Fibroblast of pulmonary artery (primary cell): Measurements from ENCODE around the gene PRR23A.
"Not testable (repeated sequence)": the region's sequence is repeated elsewhere in the genome, so short reads cannot be mapped to it uniquely, and the experiment has no call there.

ENCODE experiments used
- DNase-seq: peaks from one replicate; pipeline ENCODE4 v3.0.0-alpha.2; 2010; ENCODE audit warnings: low read depth
- H3K4me3 ChIP-seq: replicated peaks from 2 replicates; pipeline ENCODE4 v1.5.1; 2011; ENCODE audit warnings: low read depth, mild to moderate bottlenecking, control low read depth, low read length, moderate library complexity
- TF ChIP-seq, protein P1 (sequence below): IDR thresholded peaks from 2 replicates; pipeline ENCODE4 v1.5.1; 2011; ENCODE audit warnings: mild to moderate bottlenecking, control low read depth, low read length, inconsistent platforms; ENCODE audit errors: missing control alignments

Gene PRR23A

GRCh38 chr3:139032326-139033002 is 26.4 kb upstream of the PRR23A start:
- TF ChIP-seq, protein P1, sequence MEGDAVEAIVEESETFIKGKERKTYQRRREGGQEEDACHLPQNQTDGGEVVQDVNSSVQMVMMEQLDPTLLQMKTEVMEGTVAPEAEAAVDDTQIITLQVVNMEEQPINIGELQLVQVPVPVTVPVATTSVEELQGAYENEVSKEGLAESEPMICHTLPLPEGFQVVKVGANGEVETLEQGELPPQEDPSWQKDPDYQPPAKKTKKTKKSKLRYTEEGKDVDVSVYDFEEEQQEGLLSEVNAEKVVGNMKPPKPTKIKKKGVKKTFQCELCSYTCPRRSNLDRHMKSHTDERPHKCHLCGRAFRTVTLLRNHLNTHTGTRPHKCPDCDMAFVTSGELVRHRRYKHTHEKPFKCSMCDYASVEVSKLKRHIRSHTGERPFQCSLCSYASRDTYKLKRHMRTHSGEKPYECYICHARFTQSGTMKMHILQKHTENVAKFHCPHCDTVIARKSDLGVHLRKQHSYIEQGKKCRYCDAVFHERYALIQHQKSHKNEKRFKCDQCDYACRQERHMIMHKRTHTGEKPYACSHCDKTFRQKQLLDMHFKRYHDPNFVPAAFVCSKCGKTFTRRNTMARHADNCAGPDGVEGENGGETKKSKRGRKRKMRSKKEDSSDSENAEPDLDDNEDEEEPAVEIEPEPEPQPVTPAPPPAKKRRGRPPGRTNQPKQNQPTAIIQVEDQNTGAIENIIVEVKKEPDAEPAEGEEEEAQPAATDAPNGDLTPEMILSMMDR: no peak
- DNase-seq: no peak
- no peak overlapping the region for H3K4me3 ChIP-seq

GRCh38 chr3:139030576-139030975 is 24.5 kb upstream of the PRR23A start:
- DNase-seq, H3K4me3 ChIP-seq: not testable (repeated sequence)

DNA sequence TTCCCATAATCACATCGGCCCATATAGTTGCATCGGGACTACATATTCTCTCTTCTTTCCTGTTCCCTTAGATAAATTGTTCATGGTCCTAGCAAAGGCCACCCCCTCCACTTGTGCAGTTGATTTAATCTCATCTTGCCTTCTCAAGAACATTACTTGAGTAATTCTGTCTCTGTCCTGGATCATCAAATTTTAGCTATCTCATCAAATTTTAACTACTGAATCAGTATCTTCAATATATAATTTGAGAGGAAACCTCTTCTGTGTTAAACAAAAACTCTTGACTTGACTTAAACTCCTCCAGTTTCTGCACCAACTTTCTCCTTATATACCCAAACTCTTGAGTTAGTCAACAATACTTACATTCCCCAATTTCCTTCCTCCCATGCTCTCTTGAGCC is 18.9 kb upstream of the PRR23A start:
- no peak overlapping the region for H3K4me3 ChIP-seq
- DNase-seq: no peak
- TF ChIP-seq, protein P1: no peak

- TF ChIP-seq, protein P1: peak; percentile 4
- H3K4me3 ChIP-seq: no peak within 1 kb of the TSS
- DNase-seq: no peak
These were observed 14.8 kb upstream of the PRR23A start, which contains the start of gene PRR23B for GRCh38 chr3:139020868-139021234. Gene PRR23B, minus strand, starts transcription at chr3:139020926. Its CDS starts 265 bp downstream, at chr3:139020661.

DNA sequence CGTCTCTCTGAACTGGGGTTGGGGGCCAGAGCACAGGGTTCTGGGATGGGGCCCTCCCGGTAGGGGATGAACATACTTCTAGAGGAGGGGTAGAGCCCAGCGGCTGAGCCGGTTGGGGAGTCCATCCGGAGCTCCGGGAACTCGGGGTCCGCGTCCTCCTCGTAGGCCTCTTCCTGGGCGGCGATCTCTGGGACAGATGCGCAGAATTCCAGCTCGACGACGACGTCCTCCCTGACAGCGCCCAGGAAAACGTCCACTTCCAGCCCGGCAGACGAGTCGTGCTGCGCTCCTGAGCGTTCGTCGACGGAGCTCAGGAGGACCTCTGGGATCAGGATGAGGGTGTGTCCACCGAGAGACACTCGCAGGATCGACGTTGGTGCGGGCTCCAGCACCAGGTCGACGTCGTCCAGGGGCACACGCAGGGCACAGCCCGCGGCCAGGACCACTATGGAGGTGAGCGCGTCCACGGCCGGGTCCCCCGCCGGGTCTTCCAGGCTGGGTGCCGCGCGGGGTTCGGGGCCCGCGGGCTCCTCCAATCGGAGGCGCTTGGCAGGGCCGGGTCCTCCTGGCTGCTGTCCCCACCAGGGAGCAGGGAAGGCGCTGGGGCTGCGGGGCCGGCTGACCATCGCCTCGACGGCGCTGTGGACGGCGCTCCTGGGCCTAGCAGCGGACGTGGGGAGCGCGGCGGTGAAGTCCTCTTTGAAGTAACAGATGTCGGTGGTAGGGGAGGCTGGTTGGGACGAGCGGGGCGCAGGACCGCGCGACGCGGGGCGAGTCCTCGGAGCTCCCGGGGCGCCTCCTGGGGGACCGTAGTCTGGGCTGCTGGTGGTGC is 14.2 kb upstream of the PRR23A start:
- TF ChIP-seq, protein P1: no peak
- H3K4me3 ChIP-seq: no peak overlapping the region

DNA sequence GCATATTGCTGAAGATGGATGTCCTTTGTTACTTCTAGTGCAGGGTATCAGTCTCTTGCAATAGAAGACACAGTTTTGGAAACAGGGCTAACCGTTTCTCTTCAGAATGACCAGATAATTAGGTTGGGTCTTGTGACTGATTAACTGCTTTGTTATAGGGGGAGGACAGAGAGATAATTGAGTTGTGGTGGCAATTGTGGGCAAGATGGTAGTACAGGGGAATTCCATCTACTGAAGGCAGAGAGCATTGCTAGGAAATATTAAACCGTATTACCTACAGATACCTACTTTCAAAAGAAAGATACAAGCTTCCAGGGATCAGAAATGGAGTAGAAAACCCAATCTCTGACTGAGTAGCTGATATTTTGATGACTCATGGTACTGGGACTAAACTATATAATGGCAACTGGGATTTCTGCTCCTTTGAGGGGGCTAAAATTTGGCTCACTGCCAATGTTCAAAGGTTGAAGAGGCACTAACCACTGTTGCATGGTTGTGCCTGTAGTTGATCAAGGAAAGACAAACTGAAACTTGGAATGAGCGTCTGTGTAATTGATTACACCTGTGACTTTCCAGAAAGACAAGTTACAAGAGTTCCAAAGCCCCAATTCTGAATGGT is 10.5 kb upstream of the PRR23A start:
- TF ChIP-seq, protein P1: no peak
- DNase-seq: no peak
- no peak overlapping the region for H3K4me3 ChIP-seq

More for the DNA sequence above, 14.2 kb upstream of the PRR23A start:
- DNase-seq: no peak

- DNase-seq: no peak
- TF ChIP-seq, protein P1: no peak
- H3K4me3 ChIP-seq: no peak overlapping the region
These were observed 593 bp downstream of the PRR23A start for GRCh38 chr3:139005356-139005993.
